ENCODE measurements around the gene ECT2. TPM values are rescaled to one million over a fixed set of nuclear protein-coding genes. Genes with fewer than 3 reads are reported as not detected.
"Not testable (repeated sequence)": the region's sequence is repeated elsewhere in the genome, so short reads cannot be mapped to it uniquely, and the experiment has no call there.

ECT2 gene
- total RNA-seq, 1 experiment from 2014 or later, result 77.4 TPM

DNA sequence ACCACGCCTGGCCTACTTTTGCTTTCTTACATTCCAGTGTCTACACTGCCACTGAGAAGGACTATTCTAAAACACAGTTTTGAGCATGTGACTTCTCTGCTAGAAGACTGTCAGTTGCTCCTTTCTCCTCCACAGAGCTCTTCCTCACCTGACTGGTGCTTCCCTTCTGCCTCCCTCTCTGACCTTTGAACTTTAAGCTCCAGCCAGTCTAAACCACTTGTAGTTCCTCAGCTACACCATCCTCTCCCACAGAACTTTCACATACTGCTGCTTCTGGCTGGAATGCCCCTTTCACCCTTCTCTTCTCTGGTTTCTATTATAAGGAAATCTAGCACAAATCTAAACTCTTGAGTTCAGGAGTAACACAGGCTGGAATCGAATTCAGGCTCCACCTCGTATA lies 48.8 kb upstream of the ECT2 start:
- no peak overlapping the region for H3K27ac ChIP-seq (ENCODE audit: low read length)
- ATAC-seq, result no peak
- no peak overlapping the region for H3K4me3 ChIP-seq (ENCODE audit: low read length)
- H3K9me3 ChIP-seq (ENCODE audit: low read length), result no peaks in the 10 kb centered on the region
- TF ChIP-seq, protein P1, sequence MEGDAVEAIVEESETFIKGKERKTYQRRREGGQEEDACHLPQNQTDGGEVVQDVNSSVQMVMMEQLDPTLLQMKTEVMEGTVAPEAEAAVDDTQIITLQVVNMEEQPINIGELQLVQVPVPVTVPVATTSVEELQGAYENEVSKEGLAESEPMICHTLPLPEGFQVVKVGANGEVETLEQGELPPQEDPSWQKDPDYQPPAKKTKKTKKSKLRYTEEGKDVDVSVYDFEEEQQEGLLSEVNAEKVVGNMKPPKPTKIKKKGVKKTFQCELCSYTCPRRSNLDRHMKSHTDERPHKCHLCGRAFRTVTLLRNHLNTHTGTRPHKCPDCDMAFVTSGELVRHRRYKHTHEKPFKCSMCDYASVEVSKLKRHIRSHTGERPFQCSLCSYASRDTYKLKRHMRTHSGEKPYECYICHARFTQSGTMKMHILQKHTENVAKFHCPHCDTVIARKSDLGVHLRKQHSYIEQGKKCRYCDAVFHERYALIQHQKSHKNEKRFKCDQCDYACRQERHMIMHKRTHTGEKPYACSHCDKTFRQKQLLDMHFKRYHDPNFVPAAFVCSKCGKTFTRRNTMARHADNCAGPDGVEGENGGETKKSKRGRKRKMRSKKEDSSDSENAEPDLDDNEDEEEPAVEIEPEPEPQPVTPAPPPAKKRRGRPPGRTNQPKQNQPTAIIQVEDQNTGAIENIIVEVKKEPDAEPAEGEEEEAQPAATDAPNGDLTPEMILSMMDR (conservative IDR thresholded peaks at IDR 0.05; ENCODE audit: low read depth, low read length), result no peak
- TF ChIP-seq EZH2 (IDR thresholded peaks at IDR 0.05; ENCODE audit: low read length, unreplicated experiment) (no peak), EZH2phosphoT487 (IDR thresholded peaks at IDR 0.05; ENCODE audit: borderline replicate concordance, low read length) (no peak)
- ChIA-PET CTCF (no interaction called here), POLR2A (ENCODE audit: unreplicated experiment) (interaction anchor here (0.5 kb wide), 1 partner anchor 47 kb away, joined by 4 read pairs; no protein-coding TSS in a partner anchor)
- H3K79me2 ChIP-seq (ENCODE audit: low read length), result peaks cover 97% of the 10 kb centered on the region
- intact Hi-C loops (cut with micrococcal nuclease), result no loop called here
- peaks cover 27% of the 10 kb centered on the region for H4K20me1 ChIP-seq (ENCODE audit: low read length)
- no peak for DNase-seq
- H3K4me2 ChIP-seq (ENCODE audit: low read length), result no peak overlapping the region
- H3K27me3 ChIP-seq (ENCODE audit: low read length), result no peaks in the 10 kb centered on the region
- H3K36me3 ChIP-seq (ENCODE audit: low read depth, low read length), result peaks cover 3% of the 10 kb centered on the region; the same call in 1 of the 2 replicates
- BruUV-seq (replicated peaks), result no TSS peak
- no peak overlapping the region for H2AFZ ChIP-seq (ENCODE audit: low read length)
- no peaks in the 10 kb centered on the region for H3F3A ChIP-seq (ENCODE audit: low read length, unreplicated experiment)
- no peaks in the 10 kb centered on the region for H3K9me2 ChIP-seq (replicated peaks; ENCODE audit: low read length)
- no peak overlapping the region for H3K9ac ChIP-seq (ENCODE audit: low read length)
- H3K4me1 ChIP-seq (ENCODE audit: insufficient read depth, low read length), result peaks cover 3% of the 10 kb centered on the region; the same call in 1 of the 2 replicates

DNA sequence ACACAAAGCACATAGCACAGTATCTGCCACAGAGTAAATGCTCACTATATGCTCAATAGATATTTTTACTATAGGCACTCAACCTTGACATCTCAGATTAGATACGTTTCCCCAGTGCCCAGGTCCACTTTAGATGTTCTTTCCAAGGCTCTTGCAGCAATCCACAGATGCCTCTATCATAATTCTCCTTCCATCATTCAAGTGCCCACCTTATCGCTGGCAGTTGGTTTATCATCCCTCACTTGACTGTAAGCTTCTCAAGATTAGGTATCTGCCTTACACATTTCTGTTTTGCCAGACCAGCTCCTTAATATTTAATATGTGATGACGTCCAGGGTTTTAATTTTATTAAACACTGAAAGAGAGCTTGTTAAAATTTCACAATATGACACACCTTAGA lies 48.3 kb upstream of the ECT2 start:
- intact Hi-C loops (cut with micrococcal nuclease), result no loop called here
- no peaks in the 10 kb centered on the region for H3K27me3 ChIP-seq (ENCODE audit: low read length)
- H3F3A ChIP-seq (ENCODE audit: low read length, unreplicated experiment), result no peaks in the 10 kb centered on the region
- TF ChIP-seq EZH2phosphoT487 (IDR thresholded peaks at IDR 0.05; ENCODE audit: borderline replicate concordance, low read length) (no peak), EZH2 (IDR thresholded peaks at IDR 0.05; ENCODE audit: low read length, unreplicated experiment) (no peak)
- TF ChIP-seq, protein P1 (conservative IDR thresholded peaks at IDR 0.05; ENCODE audit: low read depth, low read length), result no peak
- peaks cover 27% of the 10 kb centered on the region for H4K20me1 ChIP-seq (ENCODE audit: low read length)
- no peak overlapping the region for H2AFZ ChIP-seq (ENCODE audit: low read length)
- peaks cover 3% of the 10 kb centered on the region; the same call in 1 of the 2 replicates for H3K4me1 ChIP-seq (ENCODE audit: insufficient read depth, low read length)
- BruUV-seq (replicated peaks), result no TSS peak
- H3K9me2 ChIP-seq (replicated peaks; ENCODE audit: low read length), result no peaks in the 10 kb centered on the region
- ChIA-PET CTCF (no interaction called here), POLR2A (ENCODE audit: unreplicated experiment) (interaction anchor here (0.5 kb wide), 1 partner anchor 47 kb away, joined by 4 read pairs; no protein-coding TSS in a partner anchor)
- H3K9me3 ChIP-seq (ENCODE audit: low read length), result no peaks in the 10 kb centered on the region
- H3K36me3 ChIP-seq (ENCODE audit: low read depth, low read length), result peaks cover 3% of the 10 kb centered on the region; the same call in 1 of the 2 replicates
- ATAC-seq (no peak), DNase-seq (no peak)
- H3K27ac ChIP-seq (ENCODE audit: low read length), result no peak overlapping the region
- no peak overlapping the region for H3K4me3 ChIP-seq (ENCODE audit: low read length)
- H3K79me2 ChIP-seq (ENCODE audit: low read length), result peaks cover 97% of the 10 kb centered on the region
- H3K9ac ChIP-seq (ENCODE audit: low read length), result no peak overlapping the region
- H3K4me2 ChIP-seq (ENCODE audit: low read length), result no peak overlapping the region

DNA sequence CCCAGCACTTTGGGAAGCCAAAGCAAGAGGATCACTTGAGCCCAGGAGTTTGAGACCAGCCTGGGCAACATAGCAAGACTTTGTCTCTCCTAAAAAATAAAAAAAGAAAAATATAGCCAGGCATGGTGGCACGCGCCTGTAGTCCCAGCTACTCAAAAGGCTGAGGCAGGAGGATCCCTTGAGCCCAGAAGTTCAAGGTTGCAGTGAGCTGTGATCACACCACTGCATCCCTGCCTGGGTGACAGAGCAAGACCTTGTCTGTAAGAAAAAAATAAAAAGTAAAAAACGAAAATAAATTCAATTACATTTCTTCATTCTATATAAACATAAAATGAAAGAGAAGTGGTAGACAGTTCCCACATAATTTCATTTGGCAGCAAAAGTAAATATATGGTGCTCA lies 47.8 kb upstream of the ECT2 start:
- DNase-seq; H3K9ac ChIP-seq (ENCODE audit: low read length); H3K27ac ChIP-seq (ENCODE audit: low read length); H3K9me3 ChIP-seq (ENCODE audit: low read length); H3K4me3 ChIP-seq (ENCODE audit: low read length); H3F3A ChIP-seq (ENCODE audit: low read length, unreplicated experiment); H3K9me2 ChIP-seq (replicated peaks; ENCODE audit: low read length); H2AFZ ChIP-seq (ENCODE audit: low read length); H3K36me3 ChIP-seq (ENCODE audit: low read depth, low read length); ATAC-seq; H3K27me3 ChIP-seq (ENCODE audit: low read length); H3K4me2 ChIP-seq (ENCODE audit: low read length); H3K4me1 ChIP-seq (ENCODE audit: insufficient read depth, low read length); BruUV-seq (replicated peaks); CTCF ChIA-PET; POLR2A ChIA-PET (ENCODE audit: unreplicated experiment); intact Hi-C loops (cut with micrococcal nuclease): not testable (repeated sequence)
- Histone ChIP-seq H3K79me2 (ENCODE audit: low read length) (peaks cover 97% of the 10 kb centered on the region), H4K20me1 (ENCODE audit: low read length) (peaks cover 23% of the 10 kb centered on the region)

All from PC-3 (cell line).